HepG2 (cell line): ENCODE data around the gene MT1M. TPM values are rescaled to one million over a fixed set of nuclear protein-coding genes. Genes with fewer than 3 reads are reported as not detected.

Source experiments
- JUNB ChIP-seq: sonication (generic); formaldehyde crosslinking; IDR thresholded peaks from 2 replicates; pipeline ENCODE4 v1.8.0; 2022; ENCODE audit warnings: missing genetic modification reagents, mild to moderate bottlenecking, borderline replicate concordance
- RCOR2 ChIP-seq: IDR thresholded peaks from 2 replicates; pipeline ENCODE4 v1.6.1; 2016; ENCODE audit warnings: missing biosample characterization, missing genetic modification reagents
- RNF219 ChIP-seq: sonication (generic); formaldehyde crosslinking; IDR thresholded peaks from 2 replicates; pipeline ENCODE4 v1.5.0; 2020; ENCODE audit warnings: mild to moderate bottlenecking, missing genetic modification reagents
- SKIL ChIP-seq: sonication (generic); formaldehyde crosslinking; IDR thresholded peaks from 2 replicates; pipeline ENCODE4 v1.8.0; 2022; ENCODE audit warnings: missing genetic modification reagents, mild to moderate bottlenecking, moderate library complexity, borderline replicate concordance
- ZFP90 ChIP-seq: sonication (generic); formaldehyde crosslinking; IDR thresholded peaks from 2 replicates; pipeline ENCODE4 v1.8.0; 2022; ENCODE audit warnings: missing genetic modification reagents, mild to moderate bottlenecking, inconsistent platforms, borderline replicate concordance
- ZNF282 ChIP-seq: fragments of 450-650 bp; IDR thresholded peaks from 2 replicates; pipeline ENCODE4 v1.6.1; 2018; ENCODE audit not compliant: partially characterized antibody
- ZNF770 ChIP-seq: sonication (generic); formaldehyde crosslinking; IDR thresholded peaks from 2 replicates; pipeline ENCODE4 v1.5.0; 2020; ENCODE audit warnings: mild to moderate bottlenecking, missing genetic modification reagents
- polyA plus RNA-seq, 8 experiments: library from polyadenylated mRNA; depleted of rRNA in 3 of 8; stranded (reverse) in 7 of 8; unstranded in 1 of 8; fragments of >200 nt; fragmentation: Illumina TruSeq in 4 of 8; extraction: Trizol in 4 of 8; gene quantifications; 2 replicates each; pipeline versions ENCODE4 v1.2.1 to v1.2.3, GENCODE V29; 2011 to 2016; ENCODE audit warnings: low read depth in 4 of 8, missing spikeins in 1 of 8, mixed read lengths in 1 of 8; ENCODE audit not compliant: insufficient read depth in 1 of 8
- total RNA-seq, 5 experiments: library from RNA; depleted of rRNA; stranded (reverse); fragments of >200 nt; fragmentation: Illumina TruSeq; extraction: Trizol; gene quantifications; 2 replicates each; pipeline ENCODE4 v1.2.3, GENCODE V29; 2016; ENCODE audit warnings: low read depth in 1 of 5
- TF ChIP-seq, protein P1 (sequence below): IDR thresholded peaks from 2 replicates; pipeline ENCODE4 v1.6.1; 2018; ENCODE audit warnings: missing genetic modification reagents, mild to moderate bottlenecking, missing compliant biosample characterization

MT1M gene
- total and polyA plus RNA-seq, 2 of the 13 experiments (the other 11 are each of a cell fraction or from before 2014, with no cell fraction given): 4.6 TPM; not detected in 1

DNA sequence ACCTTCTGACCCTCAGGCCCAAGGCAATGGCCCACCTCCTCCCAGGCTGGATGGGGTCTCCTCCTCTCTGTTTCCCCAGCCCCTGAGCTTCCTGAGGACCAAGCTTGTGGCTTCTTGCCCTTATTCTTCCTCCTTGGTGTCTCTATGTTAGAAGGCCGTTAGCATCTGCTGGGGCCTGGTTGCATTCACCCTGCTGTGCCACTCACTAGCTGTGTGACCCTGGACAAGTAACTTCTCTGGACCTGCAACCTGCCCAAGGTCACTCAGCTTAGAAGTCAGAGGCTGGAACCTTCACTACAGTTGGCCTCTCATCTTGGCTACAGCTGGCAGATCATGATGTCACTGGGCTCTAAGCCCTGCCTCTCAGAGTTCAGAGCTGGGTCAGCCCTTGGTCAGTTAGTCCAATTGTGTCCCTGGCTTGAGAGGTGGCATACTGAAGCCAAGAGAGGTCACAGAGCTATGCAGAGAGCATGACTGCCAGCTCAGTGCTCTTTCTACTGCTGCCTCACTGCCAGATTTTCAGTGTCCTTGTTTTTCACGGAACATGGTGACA lies 21.1 kb upstream of the MT1M start (continued):
- TF ChIP-seq RNF219 (CRISPR knock-in tag): no peak
- TF ChIP-seq ZFP90 (CRISPR knock-in tag): no peak
- TF ChIP-seq ZNF282: no peak
- TF ChIP-seq, protein P1, sequence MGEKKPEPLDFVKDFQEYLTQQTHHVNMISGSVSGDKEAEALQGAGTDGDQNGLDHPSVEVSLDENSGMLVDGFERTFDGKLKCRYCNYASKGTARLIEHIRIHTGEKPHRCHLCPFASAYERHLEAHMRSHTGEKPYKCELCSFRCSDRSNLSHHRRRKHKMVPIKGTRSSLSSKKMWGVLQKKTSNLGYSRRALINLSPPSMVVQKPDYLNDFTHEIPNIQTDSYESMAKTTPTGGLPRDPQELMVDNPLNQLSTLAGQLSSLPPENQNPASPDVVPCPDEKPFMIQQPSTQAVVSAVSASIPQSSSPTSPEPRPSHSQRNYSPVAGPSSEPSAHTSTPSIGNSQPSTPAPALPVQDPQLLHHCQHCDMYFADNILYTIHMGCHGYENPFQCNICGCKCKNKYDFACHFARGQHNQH: no peak
- TF ChIP-seq SKIL (CRISPR knock-in tag): no peak; the same call in 1 of the 2 replicates
- TF ChIP-seq RCOR2 (CRISPR knock-in tag): peak; percentile 54; the same call in 1 of the 2 replicates
- peak; percentile 64 for TF ChIP-seq ZNF770
- TF ChIP-seq JUNB (CRISPR knock-in tag): no peak
